Loucy (cell line): ENCODE data around the gene MYBBP1A.

ENCODE experiments used
- EZH2phosphoT487 ChIP-seq: fragments of 200-600 bp; IDR thresholded peaks from 2 replicates; pipeline ENCODE4 v1.6.1; 2018; ENCODE audit warnings: antibody characterized with exemption, mild to moderate bottlenecking, moderate library complexity, borderline replicate concordance
- TF ChIP-seq, protein P1 (sequence below): fragments of 200-600 bp; sonication (generic); conservative IDR thresholded peaks from 2 replicates; pipeline ENCODE4 v1.5.1; 2014; ENCODE audit warnings: mild to moderate bottlenecking, antibody characterized with exemption, low read length

DNA sequence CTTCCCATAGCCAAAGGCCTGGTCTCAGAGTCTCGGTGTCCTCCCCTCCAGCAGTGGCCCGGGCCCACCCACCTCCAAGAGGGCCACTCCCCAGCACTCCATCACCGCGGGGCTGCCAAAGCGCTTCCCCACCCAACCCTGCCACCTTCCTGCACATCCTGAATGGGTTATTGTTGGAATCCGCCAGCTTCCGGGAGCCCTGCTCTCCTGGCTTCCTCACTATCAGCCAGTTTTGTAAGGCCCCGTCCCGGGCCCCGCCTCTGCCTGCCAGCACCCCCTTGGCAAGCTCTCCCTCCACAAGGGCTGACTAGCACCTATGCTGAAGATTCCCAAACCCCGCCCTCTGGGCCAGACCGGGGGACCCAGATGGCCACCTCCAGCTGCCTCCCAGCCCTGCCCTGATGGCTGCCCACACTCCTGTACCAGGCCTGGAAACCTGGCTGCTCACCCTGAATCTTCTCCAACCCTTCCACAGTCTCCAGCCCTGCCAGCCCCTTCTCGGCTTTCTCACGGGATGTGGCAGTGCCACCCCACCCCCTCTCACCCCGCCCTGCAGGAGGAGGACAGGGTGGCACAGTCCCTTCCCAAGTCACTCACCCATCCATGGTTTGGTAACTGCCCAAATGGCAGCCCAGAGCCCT lies 14.4 kb downstream of the MYBBP1A start:
- TF ChIP-seq, protein P1, sequence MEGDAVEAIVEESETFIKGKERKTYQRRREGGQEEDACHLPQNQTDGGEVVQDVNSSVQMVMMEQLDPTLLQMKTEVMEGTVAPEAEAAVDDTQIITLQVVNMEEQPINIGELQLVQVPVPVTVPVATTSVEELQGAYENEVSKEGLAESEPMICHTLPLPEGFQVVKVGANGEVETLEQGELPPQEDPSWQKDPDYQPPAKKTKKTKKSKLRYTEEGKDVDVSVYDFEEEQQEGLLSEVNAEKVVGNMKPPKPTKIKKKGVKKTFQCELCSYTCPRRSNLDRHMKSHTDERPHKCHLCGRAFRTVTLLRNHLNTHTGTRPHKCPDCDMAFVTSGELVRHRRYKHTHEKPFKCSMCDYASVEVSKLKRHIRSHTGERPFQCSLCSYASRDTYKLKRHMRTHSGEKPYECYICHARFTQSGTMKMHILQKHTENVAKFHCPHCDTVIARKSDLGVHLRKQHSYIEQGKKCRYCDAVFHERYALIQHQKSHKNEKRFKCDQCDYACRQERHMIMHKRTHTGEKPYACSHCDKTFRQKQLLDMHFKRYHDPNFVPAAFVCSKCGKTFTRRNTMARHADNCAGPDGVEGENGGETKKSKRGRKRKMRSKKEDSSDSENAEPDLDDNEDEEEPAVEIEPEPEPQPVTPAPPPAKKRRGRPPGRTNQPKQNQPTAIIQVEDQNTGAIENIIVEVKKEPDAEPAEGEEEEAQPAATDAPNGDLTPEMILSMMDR = no peak
- TF ChIP-seq EZH2phosphoT487 = no peak
